ENCODE measurements around the gene RPL37A.

Gene RPL37A

DNA sequence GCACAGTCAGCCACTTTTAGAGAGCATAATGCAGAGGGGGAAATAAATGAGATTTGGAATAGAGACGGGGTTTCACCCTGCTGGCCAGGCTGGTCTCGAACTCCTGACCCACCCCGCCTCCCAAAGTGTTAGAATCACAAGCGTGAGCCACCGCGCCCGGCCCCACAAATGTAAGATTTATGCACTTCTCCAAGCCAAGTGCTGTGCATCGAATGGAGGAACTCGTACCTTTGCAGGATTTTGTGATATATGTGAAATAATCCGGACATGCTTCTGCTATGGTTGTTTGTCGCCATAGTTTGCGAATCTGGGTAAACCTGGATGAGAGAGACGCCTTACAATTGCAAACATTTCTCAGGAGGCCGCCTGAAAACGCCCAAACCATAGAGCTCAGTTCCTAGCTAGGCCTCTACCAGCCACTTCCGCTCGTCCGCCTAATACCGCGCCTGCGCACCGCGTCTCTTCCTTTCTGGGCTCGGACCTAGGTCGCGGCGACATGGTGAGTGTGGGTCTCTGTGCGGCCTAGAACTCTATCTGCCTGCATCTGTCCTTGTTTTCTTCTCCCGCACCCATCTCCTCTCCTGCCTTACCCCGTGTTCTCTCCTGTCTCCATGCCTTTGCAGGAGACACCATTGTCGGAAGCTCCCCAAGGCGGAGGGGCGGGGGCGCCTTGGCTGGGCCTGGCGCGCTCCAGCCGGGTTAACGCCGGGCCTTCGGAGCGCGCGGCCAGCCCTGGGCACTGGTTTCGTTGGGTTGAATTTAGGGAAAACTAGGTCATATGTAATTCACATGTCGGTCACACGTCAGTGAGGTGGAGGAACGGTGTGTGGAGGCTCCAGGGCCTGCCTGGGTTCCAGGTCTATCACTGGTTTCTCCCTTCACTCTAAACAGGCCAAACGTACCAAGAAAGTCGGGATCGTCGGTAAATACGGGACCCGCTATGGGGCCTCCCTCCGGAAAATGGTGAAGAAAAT is at the start of gene RPL37A:
Gene RPL37A, plus strand, starts transcription at position 466 of the 974 bp plus-strand sequence. Its CDS starts 31 bp downstream, at position 497.
- no peaks in the 10 kb centered on the region for H3K9me3 Mint-ChIP-seq
- H3K4me3 Mint-ChIP-seq, result peak within 1 kb of the TSS; percentile 99
- H3K27me3 Mint-ChIP-seq, result no peaks in the 10 kb centered on the region
- intact Hi-C loops (cut with micrococcal nuclease), result loop anchor here (1.0 to 5.0 kb wide), 3 partner anchors 22 to 386 kb away; partner anchors contain the start of gene SMARCAL1
- H3K27ac Mint-ChIP-seq, result peak within 1 kb of the TSS; percentile 99
- H3K4me1 Mint-ChIP-seq (ENCODE audit: low read depth), result peaks cover 61% of the 10 kb centered on the region
- peaks cover 57% of the 10 kb centered on the region for H3K36me3 Mint-ChIP-seq (ENCODE audit: low read depth)

DNA sequence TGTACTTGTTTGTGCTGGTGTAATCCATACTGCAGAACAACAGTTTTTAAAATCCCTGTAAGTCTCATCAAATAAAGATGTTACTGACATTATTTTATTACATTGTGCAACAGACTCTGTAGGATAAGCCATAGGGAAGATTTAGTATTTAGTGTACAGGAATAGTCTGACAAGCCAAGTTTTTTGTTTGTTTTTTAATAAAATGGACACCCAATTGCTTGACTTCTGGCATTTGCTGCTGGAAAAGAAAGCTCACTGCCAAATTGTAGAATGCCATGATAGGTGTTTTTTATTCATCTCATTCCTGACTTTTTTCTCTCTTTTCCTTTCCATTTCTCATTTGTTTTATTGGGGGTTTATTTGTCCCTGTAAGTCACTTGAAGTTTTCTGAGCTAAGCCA is 48.3 kb upstream of the RPL37A start:
- Mint-ChIP-seq H3K27me3 (no peaks in the 10 kb centered on the region), H3K36me3 (ENCODE audit: low read depth) (peaks cover 98% of the 10 kb centered on the region), H3K27ac (no peak overlapping the region), H3K9me3 (peaks cover 14% of the 10 kb centered on the region), H3K4me1 (ENCODE audit: low read depth) (peaks cover 5% of the 10 kb centered on the region), H3K4me3 (no peak overlapping the region)
- intact Hi-C loops (cut with micrococcal nuclease), result no loop called here

DNA sequence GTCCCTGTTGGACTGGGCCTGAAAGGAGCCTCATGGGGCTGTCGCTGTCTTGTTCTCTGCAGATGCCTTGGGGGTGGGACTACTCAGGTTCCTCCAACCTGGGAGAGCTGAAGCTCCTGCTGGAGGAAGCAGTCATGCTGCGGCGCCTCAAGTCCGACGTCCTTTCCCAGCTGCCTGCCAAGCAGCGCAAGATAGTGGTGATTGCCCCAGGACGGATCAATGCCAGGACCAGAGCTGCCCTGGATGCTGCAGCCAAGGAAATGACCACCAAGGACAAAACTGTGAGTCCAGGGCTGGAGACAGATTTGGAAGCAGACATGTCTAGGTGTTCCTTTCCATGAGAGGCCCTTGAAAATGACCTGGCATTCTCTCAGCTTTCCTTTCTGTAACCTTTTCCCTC is 47.9 kb upstream of the RPL37A start:
- H3K36me3 Mint-ChIP-seq (ENCODE audit: low read depth), result peaks cover 99% of the 10 kb centered on the region
- no peak overlapping the region for H3K27ac Mint-ChIP-seq
- H3K9me3 Mint-ChIP-seq, result peaks cover 18% of the 10 kb centered on the region
- no peak overlapping the region for H3K4me3 Mint-ChIP-seq
- intact Hi-C loops (cut with micrococcal nuclease), result no loop called here
- peaks cover 5% of the 10 kb centered on the region for H3K4me1 Mint-ChIP-seq (ENCODE audit: low read depth)
- no peaks in the 10 kb centered on the region for H3K27me3 Mint-ChIP-seq

DNA sequence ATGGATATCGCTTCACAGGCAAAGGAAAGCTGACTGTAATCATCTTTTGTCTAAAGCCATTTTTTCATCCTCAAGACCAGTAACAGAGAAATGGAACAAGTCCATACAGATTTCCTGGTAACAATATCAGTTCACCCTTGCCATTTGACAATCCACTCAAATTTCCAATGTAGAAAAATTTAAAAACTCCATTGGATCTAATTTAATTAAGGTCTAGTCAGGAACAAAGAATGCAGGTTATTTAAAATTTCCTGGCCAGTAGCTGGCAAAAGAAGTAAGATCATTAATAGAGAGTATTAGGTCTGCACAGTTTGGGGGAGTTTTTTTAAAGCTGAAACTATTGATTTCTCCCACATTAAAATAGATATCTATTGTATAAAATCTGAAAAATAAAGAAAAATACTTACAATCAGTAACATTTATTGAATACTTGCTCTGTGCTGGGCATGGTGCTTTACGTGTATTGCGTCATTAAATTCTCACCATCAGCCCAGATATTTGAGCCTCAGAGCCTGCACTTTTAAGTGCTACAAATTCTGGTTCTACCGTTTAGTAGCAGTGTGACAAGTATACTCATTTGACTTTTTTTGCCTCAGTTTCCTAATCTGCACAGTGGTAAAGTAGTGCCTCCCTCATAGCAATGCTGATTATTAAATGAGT is 44.6 kb upstream of the RPL37A start:
- peaks cover 72% of the 10 kb centered on the region for H3K36me3 Mint-ChIP-seq (ENCODE audit: low read depth)
- no peaks in the 10 kb centered on the region for H3K27me3 Mint-ChIP-seq
- no peaks in the 10 kb centered on the region for H3K4me1 Mint-ChIP-seq (ENCODE audit: low read depth)
- no peak overlapping the region for H3K27ac Mint-ChIP-seq
- peaks cover 19% of the 10 kb centered on the region for H3K9me3 Mint-ChIP-seq
- intact Hi-C loops (cut with micrococcal nuclease), result no loop called here
- no peak overlapping the region for H3K4me3 Mint-ChIP-seq

DNA sequence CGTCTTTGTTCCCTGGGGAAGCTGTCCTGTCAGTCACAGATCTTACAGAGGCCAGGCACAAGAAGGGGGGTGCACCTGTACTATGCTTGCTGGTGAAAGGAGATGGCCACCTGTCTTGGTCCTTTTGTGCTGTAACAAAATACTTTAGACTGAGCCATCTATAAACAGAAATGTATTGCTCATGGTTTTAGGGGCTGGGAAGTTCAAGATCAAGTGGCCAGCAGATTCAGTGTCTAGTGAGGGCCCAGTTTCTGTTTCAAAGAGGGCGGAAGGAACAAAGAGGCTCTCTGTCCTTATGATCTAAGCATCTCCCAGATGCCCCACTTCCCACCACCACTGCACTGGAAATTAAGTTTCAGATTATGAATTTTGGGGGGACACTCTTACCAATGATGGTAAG is 35.5 kb upstream of the RPL37A start:
- Mint-ChIP-seq H3K4me1 (ENCODE audit: low read depth) (no peaks in the 10 kb centered on the region), H3K9me3 (no peaks in the 10 kb centered on the region), H3K4me3 (no peak overlapping the region), H3K27me3 (no peaks in the 10 kb centered on the region), H3K27ac (no peak overlapping the region), H3K36me3 (ENCODE audit: low read depth) (peaks cover 50% of the 10 kb centered on the region)
- intact Hi-C loops (cut with micrococcal nuclease), result no loop called here

DNA sequence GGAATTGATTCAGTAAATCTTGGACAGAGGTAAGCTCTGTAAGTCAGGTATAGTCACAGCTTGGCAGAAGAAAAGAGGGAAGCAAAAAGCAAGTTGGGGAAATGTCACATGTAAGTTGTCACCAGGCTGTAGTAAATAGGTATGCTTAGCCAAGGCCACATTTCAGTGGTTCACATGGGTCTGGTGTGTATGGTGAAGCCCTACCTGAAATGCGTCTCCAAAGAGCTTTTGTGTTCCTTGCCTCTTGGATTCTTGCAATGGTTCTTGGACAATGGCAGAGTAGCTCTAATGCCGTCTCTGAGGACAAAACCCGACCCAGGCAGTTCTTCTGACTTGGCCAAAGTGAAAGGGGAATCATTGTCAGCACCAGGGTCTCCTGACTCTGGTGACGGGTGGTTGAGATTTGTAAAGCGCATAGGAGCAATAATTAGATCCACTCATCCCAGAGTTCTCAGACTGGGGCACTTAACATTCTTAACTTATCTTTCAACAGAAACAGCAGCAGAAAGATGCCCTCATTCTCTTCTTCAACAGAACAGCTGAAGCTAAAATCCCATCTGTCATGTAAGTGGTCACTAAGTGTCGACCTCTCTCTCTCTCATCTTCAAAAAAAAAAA is 34.4 kb upstream of the RPL37A start:
- H3K4me3 Mint-ChIP-seq, result no peak overlapping the region
- H3K9me3 Mint-ChIP-seq, result no peaks in the 10 kb centered on the region
- H3K36me3 Mint-ChIP-seq (ENCODE audit: low read depth), result peaks cover 52% of the 10 kb centered on the region
- no peaks in the 10 kb centered on the region for H3K27me3 Mint-ChIP-seq
- intact Hi-C loops (cut with micrococcal nuclease), result no loop called here
- no peaks in the 10 kb centered on the region for H3K4me1 Mint-ChIP-seq (ENCODE audit: low read depth)
- H3K27ac Mint-ChIP-seq, result no peak overlapping the region

DNA sequence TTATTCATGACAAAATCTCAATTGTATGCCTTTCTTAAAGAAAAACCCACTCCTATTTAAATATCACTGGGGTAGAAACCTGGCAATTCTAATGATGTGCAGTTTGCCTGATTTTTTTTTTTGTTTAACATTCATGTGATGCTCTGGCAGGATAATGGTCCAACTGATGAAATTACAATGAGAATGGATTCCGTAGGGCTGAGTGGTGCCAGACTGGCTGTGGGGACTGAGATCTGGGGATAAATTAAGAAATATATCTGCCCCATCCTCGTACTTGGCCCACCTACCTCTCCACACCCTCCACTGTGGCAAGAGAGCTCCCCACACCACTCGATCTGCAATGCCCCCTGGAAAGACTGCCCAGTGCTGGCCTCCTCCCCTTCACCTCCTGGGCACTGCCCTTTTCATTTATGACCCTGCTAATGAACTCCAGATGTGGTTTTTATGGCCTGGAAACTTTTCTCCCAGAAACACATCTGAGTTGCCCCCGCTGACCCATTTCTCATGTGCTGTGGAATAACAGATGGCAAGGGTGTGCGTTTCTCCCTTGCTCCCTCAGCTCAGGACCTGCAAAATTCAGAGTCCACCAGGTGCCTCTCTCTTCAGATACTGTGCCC is 33.0 kb upstream of the RPL37A start:
- H3K36me3 Mint-ChIP-seq (ENCODE audit: low read depth), result peaks cover 65% of the 10 kb centered on the region
- no peak overlapping the region for H3K27ac Mint-ChIP-seq
- no peaks in the 10 kb centered on the region for H3K27me3 Mint-ChIP-seq
- intact Hi-C loops (cut with micrococcal nuclease), result no loop called here
- H3K9me3 Mint-ChIP-seq, result no peaks in the 10 kb centered on the region
- H3K4me3 Mint-ChIP-seq, result no peak overlapping the region
- H3K4me1 Mint-ChIP-seq (ENCODE audit: low read depth), result no peaks in the 10 kb centered on the region

DNA sequence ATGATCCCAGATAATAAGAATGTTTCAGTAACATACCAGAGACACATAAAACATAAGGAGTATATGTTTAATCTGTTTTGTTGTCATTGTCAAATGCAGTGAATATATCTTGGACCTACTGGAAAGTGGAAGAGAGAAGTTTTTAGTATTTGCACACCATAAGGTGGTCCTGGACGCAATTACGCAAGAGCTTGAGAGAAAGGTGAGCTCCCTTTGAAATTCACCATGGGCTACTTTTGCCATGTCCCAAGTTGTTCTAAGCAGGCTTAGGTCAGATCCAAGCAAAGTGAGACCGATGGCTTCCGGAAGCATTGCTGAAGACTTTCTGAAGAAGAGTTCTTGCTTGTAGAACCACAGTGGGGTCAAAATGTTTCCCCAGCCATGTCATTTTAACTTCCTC is 30.8 kb upstream of the RPL37A start:
- H3K36me3 Mint-ChIP-seq (ENCODE audit: low read depth), result peaks cover 55% of the 10 kb centered on the region
- no peak overlapping the region for H3K27ac Mint-ChIP-seq
- H3K9me3 Mint-ChIP-seq, result no peaks in the 10 kb centered on the region
- H3K27me3 Mint-ChIP-seq, result no peaks in the 10 kb centered on the region
- no peaks in the 10 kb centered on the region for H3K4me1 Mint-ChIP-seq (ENCODE audit: low read depth)
- intact Hi-C loops (cut with micrococcal nuclease), result no loop called here
- H3K4me3 Mint-ChIP-seq, result no peak overlapping the region

DNA sequence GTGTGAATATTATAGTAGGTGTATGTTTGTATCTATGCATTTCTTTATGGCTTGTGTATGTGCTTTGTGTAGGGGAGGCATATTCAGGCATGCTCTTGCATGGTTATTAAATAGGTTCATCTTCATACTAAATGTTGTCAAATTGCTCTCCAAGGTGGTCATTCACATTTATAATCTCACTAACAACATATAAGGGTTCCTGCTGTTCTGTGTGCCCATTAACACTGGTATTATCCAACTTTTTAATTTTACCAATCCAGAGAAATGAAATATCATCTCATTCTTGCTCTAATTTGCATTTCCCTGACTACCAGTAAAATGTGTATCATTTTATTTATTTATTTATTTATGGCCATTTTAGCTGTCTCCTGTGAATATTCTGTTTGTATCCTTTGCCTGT is 29.0 kb upstream of the RPL37A start:
- no peaks in the 10 kb centered on the region for H3K27me3 Mint-ChIP-seq
- H3K4me3 Mint-ChIP-seq, result no peak overlapping the region
- no peak overlapping the region for H3K27ac Mint-ChIP-seq
- intact Hi-C loops (cut with micrococcal nuclease), result no loop called here
- H3K36me3 Mint-ChIP-seq (ENCODE audit: low read depth), result peaks cover 50% of the 10 kb centered on the region
- H3K9me3 Mint-ChIP-seq, result no peaks in the 10 kb centered on the region
- peaks cover 2% of the 10 kb centered on the region for H3K4me1 Mint-ChIP-seq (ENCODE audit: low read depth)

DNA sequence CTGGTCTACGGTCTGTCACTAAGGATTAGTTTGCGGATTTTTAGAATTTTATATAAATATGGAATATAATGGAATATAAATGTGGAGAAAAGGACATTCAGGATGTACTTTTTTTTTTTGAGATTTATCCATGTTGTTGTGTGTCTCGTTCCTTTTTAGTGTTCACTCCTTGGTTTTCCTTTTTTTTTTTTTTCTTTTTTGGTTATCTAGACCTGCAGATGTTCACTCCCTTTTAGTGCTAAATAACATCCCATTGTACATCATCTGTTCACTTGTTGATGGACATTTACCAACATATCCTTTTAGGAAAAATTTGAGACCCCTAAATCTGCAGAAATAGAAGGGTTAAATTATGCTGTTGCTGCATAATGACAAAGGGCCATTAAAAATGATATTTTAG is 25.5 kb upstream of the RPL37A start:
- H3K9me3 Mint-ChIP-seq, result no peaks in the 10 kb centered on the region
- H3K27me3 Mint-ChIP-seq, result no peaks in the 10 kb centered on the region
- H3K27ac Mint-ChIP-seq, result no peak overlapping the region
- H3K4me3 Mint-ChIP-seq, result no peak overlapping the region
- intact Hi-C loops (cut with micrococcal nuclease), result no loop called here
- peaks cover 27% of the 10 kb centered on the region for H3K36me3 Mint-ChIP-seq (ENCODE audit: low read depth)
- H3K4me1 Mint-ChIP-seq (ENCODE audit: low read depth), result peaks cover 38% of the 10 kb centered on the region

DNA sequence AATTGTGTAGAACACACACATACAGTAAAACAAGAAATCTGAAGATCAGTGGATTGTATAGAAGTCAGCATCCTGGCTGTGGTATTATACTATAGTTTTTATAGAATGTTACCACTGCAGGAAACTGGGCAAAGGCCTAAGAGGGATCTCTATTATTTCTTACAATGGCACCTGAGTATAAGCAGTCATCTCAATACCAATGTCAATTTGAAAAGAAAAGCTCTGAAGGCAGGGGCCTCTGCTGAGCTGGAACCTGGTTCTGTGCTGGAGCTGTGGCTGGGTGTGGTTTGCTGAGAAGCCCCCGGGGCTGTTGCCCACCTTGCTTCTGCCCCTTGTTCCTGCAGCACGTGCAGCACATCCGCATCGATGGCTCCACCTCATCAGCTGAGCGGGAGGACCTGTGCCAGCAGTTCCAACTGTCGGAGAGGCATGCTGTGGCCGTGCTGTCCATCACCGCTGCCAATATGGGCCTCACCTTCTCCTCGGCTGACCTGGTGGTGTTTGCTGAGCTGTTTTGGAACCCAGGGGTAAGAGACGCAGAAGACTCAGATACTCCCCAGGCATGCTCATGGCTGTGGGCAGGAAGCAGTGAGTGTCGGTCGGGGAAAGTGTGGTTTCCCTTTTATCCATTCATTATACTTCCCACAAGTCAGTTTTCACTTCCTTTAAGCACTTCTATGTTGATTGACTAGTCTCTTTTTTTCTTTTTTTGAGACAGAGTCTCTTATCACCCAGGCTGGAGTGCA is 23.5 kb upstream of the RPL37A start:
- peaks cover 48% of the 10 kb centered on the region for H3K4me1 Mint-ChIP-seq (ENCODE audit: low read depth)
- peak overlapping the region; percentile 82 for H3K27ac Mint-ChIP-seq
- H3K36me3 Mint-ChIP-seq (ENCODE audit: low read depth), result peaks cover 30% of the 10 kb centered on the region
- H3K4me3 Mint-ChIP-seq, result peak overlapping the region; percentile 60
- H3K9me3 Mint-ChIP-seq, result no peaks in the 10 kb centered on the region
- intact Hi-C loops (cut with micrococcal nuclease), result no loop called here
- H3K27me3 Mint-ChIP-seq, result no peaks in the 10 kb centered on the region

DNA sequence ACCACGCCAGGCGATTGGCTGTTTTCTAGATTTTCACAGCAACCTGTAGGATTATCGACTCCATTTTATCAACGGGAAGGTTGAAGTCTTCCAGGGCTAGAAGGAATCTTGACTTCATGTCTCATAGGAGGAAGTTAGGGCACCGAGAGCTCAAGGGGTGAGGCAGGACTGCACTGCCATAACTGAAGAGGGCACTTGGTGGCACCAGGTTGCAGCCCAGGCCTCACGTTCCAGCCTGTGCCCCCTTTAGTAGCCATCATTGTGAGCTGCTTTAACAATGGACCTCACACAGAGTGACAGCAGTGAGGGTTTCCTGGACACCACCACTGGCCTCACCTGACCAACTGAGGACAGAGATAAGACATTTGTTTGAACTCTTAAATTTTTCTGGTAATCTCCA is 22.9 kb upstream of the RPL37A start:
- Mint-ChIP-seq H3K9me3 (no peaks in the 10 kb centered on the region), H3K27ac (peak overlapping the region; percentile 82), H3K4me3 (peak overlapping the region; percentile 60), H3K36me3 (ENCODE audit: low read depth) (peaks cover 30% of the 10 kb centered on the region), H3K4me1 (ENCODE audit: low read depth) (peaks cover 55% of the 10 kb centered on the region), H3K27me3 (no peaks in the 10 kb centered on the region)
- intact Hi-C loops (cut with micrococcal nuclease), result loop anchor here (2.0 kb wide), 1 partner anchor 23 kb away; the partner anchor contains the start of gene RPL37A
